Activated CD4-positive, alpha-beta memory T cell treated with anti-CD3 and anti-CD28 coated beads, Interleukin-2, amount 10 ng/mL, durations not matched to agents 7 days and 5 days (primary cell): Measurements from ENCODE around the gene ELMO1. TPM values are rescaled to one million over a fixed set of nuclear protein-coding genes. Genes with fewer than 3 reads are reported as not detected.

Source experiments
- CTCF ChIA-PET: fragments of 350-600 bp; sonication (Branson Sonifier 250); formaldehyde crosslinking; loops from one replicate; lab custom pipeline; 2021; ENCODE audit warnings: antibody characterized with exemption, inconsistent platforms; lab: Charles Lee
- POLR2A ChIA-PET: fragments of 350-600 bp; sonication (Branson Sonifier 250); formaldehyde crosslinking; loops from one replicate; lab custom pipeline; 2021; ENCODE audit warnings: antibody characterized with exemption; lab: Charles Lee
- DNase-seq: peaks from one replicate; pipeline ENCODE4 v3.0.0-alpha.2; 2020
- H3K27ac Mint-ChIP-seq: one replicate; pipeline ENCODE4 v1.8.0; 2021; ENCODE audit warnings: mild to moderate bottlenecking, mixed read lengths
- H3K27me3 Mint-ChIP-seq: one replicate; pipeline ENCODE4 v1.8.0; 2021; ENCODE audit warnings: mixed read lengths
- H3K36me3 Mint-ChIP-seq: one replicate; pipeline ENCODE4 v1.8.0; 2021; ENCODE audit warnings: low read depth, mixed read lengths
- H3K4me1 Mint-ChIP-seq: one replicate; pipeline ENCODE4 v1.8.0; 2021; ENCODE audit warnings: mixed read lengths
- H3K4me3 Mint-ChIP-seq: one replicate; pipeline ENCODE4 v1.8.0; 2021; ENCODE audit warnings: mild to moderate bottlenecking, mixed read lengths
- H3K9me3 Mint-ChIP-seq: one replicate; pipeline ENCODE4 v1.8.0; 2021; ENCODE audit warnings: mixed read lengths
- total RNA-seq, 2 experiments: library from RNA; stranded (reverse); gene quantifications; one replicate each; pipeline ENCODE4 v1.2.3, GENCODE V29; 2021

Gene ELMO1
- total RNA-seq, 2 experiments from 2014 or later = 100 to 102 TPM

DNA sequence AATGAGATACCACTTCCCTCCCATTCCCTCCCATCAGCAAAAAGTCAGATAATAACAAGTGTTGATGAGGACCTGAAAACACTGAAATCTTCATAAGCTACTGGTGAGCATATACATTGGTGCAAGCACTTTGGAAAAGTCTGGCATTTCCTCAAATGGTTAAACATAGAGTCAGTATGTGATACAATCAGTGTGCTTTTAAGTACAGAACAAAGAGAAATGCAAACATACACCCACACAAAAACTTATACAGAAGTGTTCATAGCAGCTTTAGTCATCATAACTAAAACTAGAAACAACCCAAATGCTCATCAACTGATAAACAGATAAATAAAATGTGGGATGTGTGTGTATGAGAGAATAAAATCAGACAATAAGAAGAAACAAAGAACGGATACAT, 261.9 kb downstream of the ELMO1 start:
- DNase-seq = no peak
- peaks cover 7% of the 10 kb centered on the region for H3K4me1 Mint-ChIP-seq
- ChIA-PET CTCF (interaction anchor here (1.0 to 1.1 kb wide), 2 partner anchors 12 to 699 kb away, joined by 3 read pairs; no protein-coding TSS in a partner anchor), POLR2A (no interaction called here)
- no peak overlapping the region for H3K27ac Mint-ChIP-seq
- H3K36me3 Mint-ChIP-seq = peaks cover 9% of the 10 kb centered on the region
- no peaks in the 10 kb centered on the region for H3K9me3 Mint-ChIP-seq
- no peaks in the 10 kb centered on the region for H3K27me3 Mint-ChIP-seq
- no peak overlapping the region for H3K4me3 Mint-ChIP-seq

DNA sequence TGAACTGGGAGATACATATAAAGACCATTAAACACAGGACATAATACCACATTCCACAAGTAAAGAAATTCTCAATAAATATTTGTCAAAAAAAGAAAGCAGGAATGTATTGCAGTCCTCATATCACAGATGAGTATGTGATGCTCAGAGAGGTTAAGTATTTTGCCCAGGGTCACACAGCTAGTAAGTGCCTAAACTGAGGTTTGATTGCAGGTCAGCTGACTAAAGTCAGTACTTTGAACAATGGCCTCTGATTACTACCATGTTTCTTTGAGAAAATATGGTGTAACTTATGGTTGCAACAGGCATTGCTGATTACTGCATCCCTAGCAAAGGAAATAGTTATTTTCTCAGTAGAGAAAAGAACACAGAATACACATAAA, 267.1 kb downstream of the ELMO1 start:
- H3K9me3 Mint-ChIP-seq = no peaks in the 10 kb centered on the region
- POLR2A ChIA-PET = interaction anchor here (0.9 to 1.6 kb wide), 6 partner anchors 473 to 741 kb away, joined by 3 to 5 read pairs (median 3); no protein-coding TSS in a partner anchor

DNA sequence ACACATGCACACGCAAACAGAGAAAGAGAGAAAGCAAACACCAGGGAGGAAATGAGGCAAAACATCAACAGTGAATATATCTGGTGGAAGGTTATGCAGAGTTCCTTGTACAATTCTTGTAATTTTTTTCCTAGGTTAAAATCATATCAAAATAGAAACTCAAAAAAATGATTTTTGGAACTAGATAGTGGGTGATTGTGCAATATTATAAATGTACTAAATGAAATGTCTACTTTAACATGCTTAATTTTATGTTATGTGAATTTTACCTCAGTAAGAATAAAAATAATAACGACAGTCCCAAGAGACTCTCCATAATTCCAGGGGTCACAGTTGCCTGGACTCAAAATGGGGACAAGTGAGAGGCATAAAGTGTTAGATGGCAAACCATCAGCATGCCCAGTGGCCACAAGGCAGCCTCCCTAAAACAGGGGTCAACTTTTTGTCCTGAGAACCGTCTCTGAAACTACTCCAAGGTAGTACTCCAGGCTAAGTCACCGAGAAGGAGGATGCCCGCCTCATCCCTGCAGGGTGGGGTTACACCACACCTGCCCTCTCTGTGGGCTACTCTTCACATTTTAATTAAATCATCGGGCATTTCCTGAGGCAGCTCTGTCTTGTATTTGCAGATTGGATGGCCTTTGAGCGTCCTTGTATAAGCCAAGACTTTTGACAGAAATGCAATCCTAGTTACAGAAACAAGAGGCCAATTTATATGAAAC, 267.7 kb downstream of the ELMO1 start:
- no peak overlapping the region for H3K4me3 Mint-ChIP-seq
- H3K27ac Mint-ChIP-seq = no peak overlapping the region
- peaks cover 19% of the 10 kb centered on the region for H3K36me3 Mint-ChIP-seq
- peaks cover 18% of the 10 kb centered on the region for H3K4me1 Mint-ChIP-seq
- no peaks in the 10 kb centered on the region for H3K27me3 Mint-ChIP-seq
- POLR2A ChIA-PET = interaction anchor here (1.4 kb wide), 1 partner anchor 740 kb away, joined by 3 read pairs; no protein-coding TSS in a partner anchor
- no peaks in the 10 kb centered on the region for H3K9me3 Mint-ChIP-seq
- CTCF ChIA-PET = interaction anchor here (0.6 to 4.4 kb wide), 43 partner anchors 8 to 740 kb away, joined by 3 to 78 read pairs (median 5); no protein-coding TSS in a partner anchor
- DNase-seq = no peak

More for the DNA sequence above, 267.1 kb downstream of the ELMO1 start:
- Mint-ChIP-seq H3K4me3 (no peak overlapping the region), H3K4me1 (peaks cover 16% of the 10 kb centered on the region), H3K36me3 (peaks cover 16% of the 10 kb centered on the region), H3K27ac (no peak overlapping the region), H3K27me3 (no peaks in the 10 kb centered on the region)
- DNase-seq = no peak
- CTCF ChIA-PET = interaction anchor here (0.6 to 4.4 kb wide), 62 partner anchors 8 to 791 kb away, joined by 3 to 78 read pairs (median 4); no protein-coding TSS in a partner anchor

DNA sequence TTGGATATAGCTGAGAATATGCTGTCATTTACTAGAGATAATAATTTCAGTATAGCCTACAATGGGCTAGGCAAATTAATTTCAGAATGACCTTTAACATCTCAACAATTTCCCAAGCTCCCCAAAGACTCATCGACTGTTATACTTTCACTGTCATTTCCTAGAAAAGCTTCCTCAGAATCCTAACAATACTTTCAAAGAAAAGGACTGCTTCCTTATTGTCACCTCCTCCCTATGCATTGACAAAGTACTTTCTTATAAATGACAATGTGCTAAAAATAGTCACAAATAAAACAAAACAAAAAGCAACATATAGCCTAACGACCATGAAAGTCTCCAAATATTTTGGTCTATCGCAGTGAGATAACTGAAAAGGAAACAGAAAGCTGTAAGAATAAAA, 272.6 kb downstream of the ELMO1 start:
- ChIA-PET CTCF (interaction anchor here (0.6 to 2.2 kb wide), 2 partner anchors 447 to 688 kb away, joined by 4 to 7 read pairs; no protein-coding TSS in a partner anchor), POLR2A (no interaction called here)
- Mint-ChIP-seq H3K4me3 (no peak overlapping the region), H3K36me3 (peaks cover 50% of the 10 kb centered on the region), H3K27ac (no peak overlapping the region), H3K4me1 (peaks cover 41% of the 10 kb centered on the region), H3K27me3 (no peaks in the 10 kb centered on the region), H3K9me3 (no peaks in the 10 kb centered on the region)
- DNase-seq = no peak

DNA sequence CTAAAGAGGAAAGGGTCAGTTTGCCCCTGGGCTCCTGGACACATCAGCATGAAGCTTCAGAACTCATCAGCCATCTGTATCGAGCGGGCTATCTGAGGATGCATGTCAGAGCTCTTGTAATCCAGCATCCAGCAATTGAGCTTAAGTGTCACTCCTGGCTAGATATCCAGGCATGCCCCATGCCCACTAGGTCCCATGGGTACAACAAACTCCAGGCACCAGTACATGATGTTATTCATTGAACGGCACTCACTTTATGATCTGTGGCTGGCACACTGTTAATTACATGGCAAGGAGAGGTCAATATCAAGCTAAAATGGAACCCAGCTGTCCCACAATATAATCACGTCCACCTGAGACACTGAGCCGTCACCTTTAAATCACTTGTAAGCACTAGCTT, 274.2 kb downstream of the ELMO1 start:
- ChIA-PET POLR2A (no interaction called here), CTCF (interaction anchor here (0.5 to 1.0 kb wide), 2 partner anchors 40 to 687 kb away, joined by 3 read pairs; no protein-coding TSS in a partner anchor)
- no peaks in the 10 kb centered on the region for H3K27me3 Mint-ChIP-seq
- H3K4me3 Mint-ChIP-seq = no peak overlapping the region
- no peak for DNase-seq
- peaks cover 59% of the 10 kb centered on the region for H3K36me3 Mint-ChIP-seq
- H3K4me1 Mint-ChIP-seq = peaks cover 39% of the 10 kb centered on the region
- no peak overlapping the region for H3K27ac Mint-ChIP-seq
- peaks cover 1% of the 10 kb centered on the region for H3K9me3 Mint-ChIP-seq

DNA sequence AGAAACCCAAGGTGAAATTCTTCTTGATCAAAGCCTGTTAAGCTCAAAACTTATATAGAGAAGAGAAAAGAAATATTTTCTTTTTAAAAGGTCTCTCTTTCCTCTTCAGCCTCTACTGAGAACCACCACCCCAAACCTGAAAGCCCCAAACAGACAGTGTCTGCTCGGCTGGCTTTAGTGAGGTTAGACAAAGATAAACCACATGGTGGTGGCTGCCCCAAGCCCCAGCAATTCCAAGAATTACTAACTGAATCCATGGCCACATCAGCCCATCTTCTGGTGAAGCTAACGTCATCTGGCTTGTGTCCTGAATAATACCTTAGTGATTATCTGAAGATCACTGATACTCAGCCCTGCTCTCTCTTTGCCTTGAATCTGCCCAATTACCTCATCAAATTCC, 275.0 kb downstream of the ELMO1 start:
- peaks cover 39% of the 10 kb centered on the region for H3K4me1 Mint-ChIP-seq
- peak overlapping the region; percentile 58 for H3K27ac Mint-ChIP-seq
- H3K36me3 Mint-ChIP-seq = peaks cover 62% of the 10 kb centered on the region
- H3K9me3 Mint-ChIP-seq = peaks cover 3% of the 10 kb centered on the region
- ChIA-PET CTCF (interaction anchor here (1.3 kb wide), 1 partner anchor 8 kb away, joined by 8 read pairs; no protein-coding TSS in a partner anchor), POLR2A (no interaction called here)
- DNase-seq = peak; percentile 27
- no peaks in the 10 kb centered on the region for H3K27me3 Mint-ChIP-seq
- no peak overlapping the region for H3K4me3 Mint-ChIP-seq

DNA sequence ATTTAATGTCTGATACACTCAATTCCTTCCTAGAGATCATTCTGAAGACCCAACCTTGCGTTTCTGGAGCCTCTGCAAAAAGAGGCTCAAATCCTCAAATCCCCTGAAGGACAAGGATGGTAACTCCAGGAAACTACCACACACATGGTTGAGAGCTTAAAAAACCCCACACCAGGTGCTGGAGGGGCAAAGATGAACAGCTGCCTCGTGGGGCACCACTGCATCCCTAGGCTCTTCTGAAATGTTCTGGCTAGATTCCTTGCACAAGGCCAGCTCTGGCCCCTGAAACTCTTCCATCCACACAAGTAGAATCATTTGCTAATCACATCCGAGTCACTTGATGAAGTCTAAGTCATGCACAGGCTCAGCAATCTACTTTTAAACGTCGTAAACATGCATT, 286.6 kb downstream of the ELMO1 start:
- peaks cover 47% of the 10 kb centered on the region for H3K36me3 Mint-ChIP-seq
- H3K27me3 Mint-ChIP-seq = no peaks in the 10 kb centered on the region
- ChIA-PET CTCF (no interaction called here), POLR2A (no interaction called here)
- no peak for DNase-seq
- H3K4me1 Mint-ChIP-seq = no peaks in the 10 kb centered on the region
- H3K9me3 Mint-ChIP-seq = peaks cover 9% of the 10 kb centered on the region
- no peak overlapping the region for H3K4me3 Mint-ChIP-seq
- H3K27ac Mint-ChIP-seq = no peak overlapping the region

DNA sequence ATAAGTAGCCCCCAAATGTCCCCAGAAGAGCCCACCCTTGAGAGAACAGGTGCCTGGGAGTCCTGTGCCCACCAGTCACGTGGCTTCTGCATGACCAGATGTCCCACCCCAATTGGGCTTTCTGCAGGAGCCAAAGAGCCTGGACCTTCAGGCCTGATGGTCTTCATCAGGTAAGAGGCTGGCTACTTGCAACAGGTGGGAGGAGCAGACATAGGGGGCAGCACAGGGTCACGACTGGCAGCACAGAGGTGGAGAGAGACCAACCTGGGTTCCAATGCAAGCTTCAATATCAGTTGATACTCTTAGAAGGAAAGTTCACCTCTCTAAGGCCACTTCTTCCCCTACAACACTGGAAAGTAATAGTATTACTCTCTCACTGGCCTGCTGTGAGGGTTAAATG, 288.0 kb downstream of the ELMO1 start:
- Mint-ChIP-seq H3K9me3 (peaks cover 5% of the 10 kb centered on the region), H3K36me3 (peaks cover 51% of the 10 kb centered on the region), H3K4me1 (no peaks in the 10 kb centered on the region), H3K27me3 (no peaks in the 10 kb centered on the region), H3K27ac (no peak overlapping the region), H3K4me3 (no peak overlapping the region)
- no peak for DNase-seq
- ChIA-PET POLR2A (no interaction called here), CTCF (interaction anchor here (1.8 kb wide), 1 partner anchor 21 kb away, joined by 5 read pairs; no protein-coding TSS in a partner anchor)

DNA sequence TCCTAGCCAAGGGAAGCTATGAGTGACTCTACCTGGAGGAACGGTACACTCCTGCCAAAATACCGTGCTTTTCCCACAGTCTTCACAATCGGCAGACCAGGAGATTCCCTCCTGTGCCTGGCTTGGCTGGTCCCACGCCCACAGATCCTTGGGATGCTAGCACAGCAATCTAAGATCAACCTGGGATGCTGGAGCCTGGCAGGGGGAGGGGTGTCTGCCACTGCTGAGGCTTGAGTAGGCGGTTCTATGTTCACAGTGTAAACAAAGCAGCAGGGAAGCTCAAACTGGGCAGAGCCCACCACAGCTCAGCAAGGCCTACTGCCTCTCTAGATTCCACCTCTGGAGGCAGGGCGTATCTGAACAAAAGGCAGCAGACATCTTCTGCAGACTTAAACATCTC, 295.3 kb downstream of the ELMO1 start:
- ChIA-PET CTCF (no interaction called here), POLR2A (no interaction called here)
- Mint-ChIP-seq H3K4me1 (no peaks in the 10 kb centered on the region), H3K36me3 (peaks cover 77% of the 10 kb centered on the region), H3K27ac (no peak overlapping the region), H3K27me3 (no peaks in the 10 kb centered on the region), H3K9me3 (peaks cover 2% of the 10 kb centered on the region), H3K4me3 (no peak overlapping the region)
- DNase-seq = no peak

DNA sequence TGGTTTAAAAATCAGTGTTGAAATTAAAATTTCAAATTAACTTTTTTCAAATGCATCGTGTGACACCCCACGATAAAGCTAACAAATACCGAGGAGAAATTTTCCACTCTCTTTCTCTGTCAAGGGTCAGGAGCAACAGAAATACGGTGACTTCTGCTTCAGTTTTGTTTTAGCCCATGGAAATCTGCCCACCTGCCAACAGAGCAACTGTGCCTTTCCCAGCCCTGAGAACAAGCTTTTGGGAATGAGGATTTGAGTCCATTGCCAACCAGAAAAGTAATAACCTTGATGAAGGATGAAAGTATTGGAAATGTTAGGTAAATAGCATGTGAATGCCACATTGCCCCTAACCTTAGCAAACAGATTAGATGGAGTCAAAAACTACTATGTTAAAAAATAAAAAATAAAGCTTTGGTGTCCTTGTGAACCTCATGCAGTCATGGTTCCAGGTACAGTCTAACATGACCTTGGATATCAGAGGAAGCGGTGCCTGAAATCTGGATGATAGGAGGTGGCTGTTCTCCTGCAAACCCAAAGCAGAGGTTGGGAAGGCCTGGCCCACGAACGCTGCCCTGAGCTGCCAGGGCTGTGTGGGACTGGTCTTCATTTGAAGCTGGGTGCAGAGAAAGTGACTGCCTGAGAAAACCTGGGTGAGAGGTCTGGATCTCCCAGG, 296.8 kb downstream of the ELMO1 start:
- Mint-ChIP-seq H3K4me3 (no peak overlapping the region), H3K4me1 (no peaks in the 10 kb centered on the region), H3K27me3 (no peaks in the 10 kb centered on the region), H3K36me3 (peaks cover 76% of the 10 kb centered on the region), H3K9me3 (no peaks in the 10 kb centered on the region), H3K27ac (no peak overlapping the region)
- DNase-seq = no peak
- POLR2A ChIA-PET = no interaction called here
- CTCF ChIA-PET = no interaction called here

DNA sequence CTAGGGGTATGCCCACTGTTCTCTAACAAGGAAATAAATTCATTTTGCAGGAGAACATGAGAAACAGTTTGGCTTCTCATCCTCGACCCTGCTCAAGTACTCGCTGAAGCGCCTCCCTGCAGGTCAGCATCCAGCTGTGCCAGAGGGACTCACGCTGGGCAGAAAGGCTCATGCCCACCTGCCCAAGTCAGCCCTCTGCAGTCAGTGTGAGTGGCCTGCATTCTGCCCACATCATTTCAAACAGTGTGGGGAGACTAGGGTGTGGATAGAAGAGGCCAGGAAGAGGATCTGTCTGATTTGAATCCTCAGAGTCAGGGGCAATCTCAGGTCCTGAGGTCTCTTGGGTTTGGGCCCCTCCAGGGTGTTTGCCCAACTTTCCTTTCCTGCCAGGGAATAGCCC, 297.8 kb downstream of the ELMO1 start:
- CTCF ChIA-PET = no interaction called here
- H3K27ac Mint-ChIP-seq = no peak overlapping the region

DNA sequence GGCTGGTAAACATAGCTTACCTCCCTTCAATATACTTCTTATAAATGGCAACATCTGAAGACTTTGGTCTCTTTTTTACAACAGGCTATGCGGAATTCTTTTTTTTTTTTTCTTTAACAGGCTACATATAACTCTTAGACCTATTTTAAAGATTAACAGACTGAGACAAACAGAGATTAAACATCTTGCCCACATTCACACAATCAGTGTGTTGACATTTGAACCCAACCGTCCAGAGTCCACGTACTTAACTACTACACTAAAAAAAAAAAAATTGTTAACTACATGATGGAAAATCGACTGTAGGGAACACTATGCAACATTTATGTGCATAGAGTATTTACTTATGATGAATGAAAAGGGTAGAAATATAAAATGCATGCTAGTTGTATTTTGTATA, 298.5 kb downstream of the ELMO1 start:
- no peaks in the 10 kb centered on the region for H3K4me1 Mint-ChIP-seq
- H3K9me3 Mint-ChIP-seq = no peaks in the 10 kb centered on the region
- peaks cover 59% of the 10 kb centered on the region for H3K36me3 Mint-ChIP-seq
- H3K27me3 Mint-ChIP-seq = no peaks in the 10 kb centered on the region
- ChIA-PET CTCF (interaction anchor here (0.7 kb wide), 1 partner anchor 126 kb away, joined by 3 read pairs; no protein-coding TSS in a partner anchor), POLR2A (no interaction called here)
- no peak overlapping the region for H3K27ac Mint-ChIP-seq
- no peak for DNase-seq
- no peak overlapping the region for H3K4me3 Mint-ChIP-seq

More for the DNA sequence above, 297.8 kb downstream of the ELMO1 start:
- Mint-ChIP-seq H3K9me3 (no peaks in the 10 kb centered on the region), H3K4me3 (no peak overlapping the region), H3K27me3 (no peaks in the 10 kb centered on the region), H3K36me3 (peaks cover 65% of the 10 kb centered on the region), H3K4me1 (no peaks in the 10 kb centered on the region)
- POLR2A ChIA-PET = no interaction called here
- no peak for DNase-seq

DNA sequence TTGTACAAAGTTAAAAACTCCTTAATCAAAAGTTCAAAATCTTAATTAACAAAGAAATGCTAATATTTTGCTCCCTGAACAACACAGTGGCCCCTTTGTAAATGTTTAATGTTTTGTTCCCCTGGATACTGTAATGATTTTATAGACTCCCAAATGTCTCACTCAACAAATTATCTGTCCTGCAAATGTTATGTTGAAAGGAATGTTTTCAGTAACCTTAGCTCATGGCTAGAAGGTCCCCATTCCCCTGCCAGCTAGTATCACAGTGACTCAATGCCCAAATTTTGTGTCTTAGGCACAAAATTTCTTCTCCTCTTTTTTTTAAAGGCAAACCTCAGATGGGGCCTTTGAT, 298.9 kb downstream of the ELMO1 start:
- no peak overlapping the region for H3K4me3 Mint-ChIP-seq
- ChIA-PET POLR2A (no interaction called here), CTCF (interaction anchor here (0.7 kb wide), 1 partner anchor 126 kb away, joined by 3 read pairs; no protein-coding TSS in a partner anchor)
- no peak for DNase-seq
- no peaks in the 10 kb centered on the region for H3K4me1 Mint-ChIP-seq
- H3K36me3 Mint-ChIP-seq = peaks cover 54% of the 10 kb centered on the region
- no peak overlapping the region for H3K27ac Mint-ChIP-seq
- no peaks in the 10 kb centered on the region for H3K27me3 Mint-ChIP-seq
- no peaks in the 10 kb centered on the region for H3K9me3 Mint-ChIP-seq
